WTC11 (cell line): ENCODE results near the gene MYOZ2. TPM values are rescaled to one million over a fixed set of nuclear protein-coding genes. Genes with fewer than 3 reads are reported as not detected.

Experiments
- ARID4B ChIP-seq: sonication (generic); formaldehyde crosslinking; IDR thresholded peaks from 2 replicates; pipeline ENCODE4 v1.8.0; 2023; ENCODE audit warnings: missing genetic modification reagents, mild to moderate bottlenecking, borderline replicate concordance
- ATF2 ChIP-seq: sonication (generic); formaldehyde crosslinking; IDR thresholded peaks from 2 replicates; pipeline ENCODE4 v1.8.1; 2022; ENCODE audit warnings: low read depth, missing genetic modification reagents, borderline replicate concordance
- CTCF ChIP-seq: fragments of 200-600 bp; IDR thresholded peaks from 2 replicates; pipeline ENCODE4 v1.8.0; 2022; ENCODE audit warnings: antibody characterized with exemption
- E2F4 ChIP-seq: sonication (generic); formaldehyde crosslinking; IDR thresholded peaks from 2 replicates; pipeline ENCODE4 v1.8.1; 2022; ENCODE audit warnings: low read depth, mild to moderate bottlenecking, moderate library complexity, missing genetic modification reagents, borderline replicate concordance
- EMX1 ChIP-seq: fragments of 250-450 bp; sonication (Bioruptor Pico); IDR thresholded peaks from 2 replicates; pipeline ENCODE4 v1.8.0; 2021; ENCODE audit warnings: mild to moderate bottlenecking
- FOXK1 ChIP-seq: sonication (generic); formaldehyde crosslinking; IDR thresholded peaks from 2 replicates; pipeline ENCODE4 v1.8.0; 2022; ENCODE audit warnings: mild to moderate bottlenecking, moderate library complexity, missing genetic modification reagents
- GRHL2 ChIP-seq: fragments of 250-450 bp; sonication (Bioruptor Pico); IDR thresholded peaks from 2 replicates; pipeline ENCODE4 v1.8.0; 2022; ENCODE audit warnings: mild to moderate bottlenecking, moderate library complexity; ENCODE audit not compliant: insufficient replicate concordance, severe bottlenecking
- GTF2I ChIP-seq: fragments of 250-450 bp; sonication (Bioruptor Pico); conservative IDR thresholded peaks from 2 replicates; pipeline ENCODE4 v1.4.0; 2021; ENCODE audit warnings: mild to moderate bottlenecking
- HMGA2 ChIP-seq: fragments of 250-450 bp; sonication (Bioruptor Pico); IDR thresholded peaks from 2 replicates; pipeline ENCODE4 v1.4.0; 2021; ENCODE audit warnings: mild to moderate bottlenecking, moderate library complexity
- IRF2 ChIP-seq: sonication (generic); formaldehyde crosslinking; IDR thresholded peaks from 2 replicates; pipeline ENCODE4 v1.8.0; 2022; ENCODE audit warnings: low read depth, missing genetic modification reagents, borderline replicate concordance
- KAT7 ChIP-seq: sonication (generic); formaldehyde crosslinking; IDR thresholded peaks from 2 replicates; pipeline ENCODE4 v1.8.1; 2023; ENCODE audit warnings: missing genetic modification reagents, mild to moderate bottlenecking, borderline replicate concordance
- NFE2L1 ChIP-seq: sonication (generic); formaldehyde crosslinking; IDR thresholded peaks from 2 replicates; pipeline ENCODE4 v1.8.1; 2023; ENCODE audit warnings: missing genetic modification reagents
- PRDM15 ChIP-seq: sonication (generic); formaldehyde crosslinking; IDR thresholded peaks from 2 replicates; pipeline ENCODE4 v1.8.0; 2022; ENCODE audit warnings: missing genetic modification reagents
- SMAD3 ChIP-seq: sonication (generic); formaldehyde crosslinking; IDR thresholded peaks from 2 replicates; pipeline ENCODE4 v1.8.0; 2022; ENCODE audit warnings: missing genetic modification reagents, mild to moderate bottlenecking, borderline replicate concordance
- TEAD1 ChIP-seq: sonication (generic); formaldehyde crosslinking; IDR thresholded peaks from 2 replicates; pipeline ENCODE4 v1.8.0; 2022; ENCODE audit warnings: mild to moderate bottlenecking, missing genetic modification reagents
- TP53 ChIP-seq: sonication (generic); formaldehyde crosslinking; IDR thresholded peaks from 2 replicates; pipeline ENCODE4 v1.8.1; 2023; ENCODE audit warnings: mild to moderate bottlenecking, missing genetic modification reagents
- USF1 ChIP-seq: sonication (generic); formaldehyde crosslinking; IDR thresholded peaks from 2 replicates; pipeline ENCODE4 v1.8.0; 2022; ENCODE audit warnings: mild to moderate bottlenecking, missing genetic modification reagents
- ZBTB21 ChIP-seq: sonication (generic); formaldehyde crosslinking; IDR thresholded peaks from 2 replicates; pipeline ENCODE4 v1.8.1; 2023; ENCODE audit warnings: mild to moderate bottlenecking, missing genetic modification reagents, borderline replicate concordance
- ZNF232 ChIP-seq: sonication (generic); formaldehyde crosslinking; IDR thresholded peaks from 2 replicates; pipeline ENCODE4 v1.8.0; 2022; ENCODE audit warnings: mild to moderate bottlenecking, missing genetic modification reagents
- ZNF263 ChIP-seq: sonication (generic); formaldehyde crosslinking; IDR thresholded peaks from 2 replicates; pipeline ENCODE4 v1.8.1; 2022; ENCODE audit warnings: low read depth, mild to moderate bottlenecking, moderate library complexity, missing genetic modification reagents
- ZNF396 ChIP-seq: fragments of 250-450 bp; sonication (Bioruptor Pico); IDR thresholded peaks from 2 replicates; pipeline ENCODE4 v1.8.0; 2021; ENCODE audit warnings: mild to moderate bottlenecking, moderate library complexity, borderline replicate concordance
- ZNF416 ChIP-seq: fragments of 250-450 bp; sonication (Bioruptor Pico); IDR thresholded peaks from 2 replicates; pipeline ENCODE4 v1.9.0; 2021; ENCODE audit warnings: mild to moderate bottlenecking, inconsistent platforms
- ZNF423 ChIP-seq: fragments of 250-450 bp; sonication (Bioruptor Pico); IDR thresholded peaks from 2 replicates; pipeline ENCODE4 v2.1.2; 2022; ENCODE audit warnings: mild to moderate bottlenecking, moderate library complexity
- ZSCAN18 ChIP-seq: fragments of 250-450 bp; sonication (Bioruptor Pico); IDR thresholded peaks from 2 replicates; pipeline ENCODE4 v2.1.2; 2022; ENCODE audit warnings: mild to moderate bottlenecking, moderate library complexity
- total RNA-seq: library from RNA; stranded (reverse); gene quantifications from 3 replicates; pipeline ENCODE4 v1.2.3, GENCODE V29; 2021

The MYOZ2 gene
- total RNA-seq, 1 experiment from 2014 or later: not detected

GRCh38 chr4:119212234-119212963, 76.8 kb downstream of the MYOZ2 start, which contains the start of gene USP53 (continued):
- TF ChIP-seq E2F4 (no peak), USF1 (CRISPR knock-in tag) (no peak), ZSCAN18 (CRISPR knock-in tag) (no peak), ZNF423 (no peak), FOXK1 (no peak), PRDM15 (CRISPR knock-in tag) (no peak), ZNF263 (CRISPR knock-in tag) (no peak), TP53 (CRISPR knock-in tag) (no peak), ZNF416 (CRISPR knock-in tag) (0 out of 2 replicates have a peak, but pooled peaks have one; percentile 50), ZNF232 (CRISPR knock-in tag) (peak; percentile 60; the same call in 1 of the 2 replicates), ZBTB21 (CRISPR knock-in tag) (no peak), SMAD3 (0 out of 2 replicates have a peak, but pooled peaks have one; percentile 21), TEAD1 (CRISPR knock-in tag) (no peak; the same call in 1 of the 2 replicates), EMX1 (CRISPR knock-in tag) (no peak), ARID4B (CRISPR knock-in tag) (peak; percentile 69; the same call in 1 of the 2 replicates), GTF2I (no peak), ZNF396 (CRISPR knock-in tag) (no peak), CTCF (no peak), ATF2 (CRISPR knock-in tag) (no peak), KAT7 (CRISPR knock-in tag) (peak; percentile 98; the same call in 1 of the 2 replicates), HMGA2 (CRISPR knock-in tag) (no peak), GRHL2 (CRISPR knock-in tag) (no peak), IRF2 (CRISPR knock-in tag) (no peak), NFE2L1 (CRISPR knock-in tag) (no peak; the same call in 1 of the 2 replicates)
